Glutamatergic neuron (in vitro differentiated cells): ENCODE data around the gene LSAMP. TPM values are rescaled to one million over a fixed set of nuclear protein-coding genes. Genes with fewer than 3 reads are reported as not detected.

Source experiments
- DNase-seq: peaks from one replicate; pipeline ENCODE4 v3.0.0; 2022
- H3K27ac Mint-ChIP-seq: one replicate; pipeline ENCODE4 v1.8.0; 2020; ENCODE audit warnings: mild to moderate bottlenecking, mixed read lengths, inconsistent platforms; ENCODE audit not compliant: unreplicated experiment
- H3K27me3 Mint-ChIP-seq: one replicate; pipeline ENCODE4 v1.8.0; 2020; ENCODE audit warnings: mild to moderate bottlenecking, moderate library complexity, mixed read lengths, inconsistent platforms; ENCODE audit not compliant: unreplicated experiment
- H3K36me3 Mint-ChIP-seq: one replicate; pipeline ENCODE4 v1.8.0; 2020; ENCODE audit warnings: mild to moderate bottlenecking, mixed read lengths, inconsistent platforms; ENCODE audit not compliant: unreplicated experiment
- H3K4me1 Mint-ChIP-seq: one replicate; pipeline ENCODE4 v1.8.0; 2020; ENCODE audit warnings: mild to moderate bottlenecking, low read depth, mixed read lengths, inconsistent platforms; ENCODE audit not compliant: unreplicated experiment
- H3K4me3 Mint-ChIP-seq: one replicate; pipeline ENCODE4 v1.8.0; 2020; ENCODE audit warnings: mild to moderate bottlenecking, mixed read lengths, inconsistent platforms; ENCODE audit not compliant: unreplicated experiment
- H3K9me3 Mint-ChIP-seq: one replicate; pipeline ENCODE4 v1.8.0; 2020; ENCODE audit warnings: mild to moderate bottlenecking, moderate library complexity, mixed read lengths, inconsistent platforms; ENCODE audit not compliant: unreplicated experiment
- total RNA-seq: library from RNA; stranded (reverse); fragmentation: NEBNext Ultra II Directional; extraction: Animal tissue kit (Norgen Biotek cat#: 25700); gene quantifications from one replicate; pipeline ENCODE4 v1.2.1, GENCODE V29; 2021; ENCODE audit not compliant: unreplicated experiment
- TF ChIP-seq, protein P1 (sequence below): fragments of 200-600 bp; sonication (generic); IDR thresholded peaks from one replicate; pipeline ENCODE4 v1.5.0; 2021; ENCODE audit not compliant: partially characterized antibody, unreplicated experiment

LSAMP gene
- total RNA-seq, 1 donor from 2014 or later = 67.1 TPM

DNA sequence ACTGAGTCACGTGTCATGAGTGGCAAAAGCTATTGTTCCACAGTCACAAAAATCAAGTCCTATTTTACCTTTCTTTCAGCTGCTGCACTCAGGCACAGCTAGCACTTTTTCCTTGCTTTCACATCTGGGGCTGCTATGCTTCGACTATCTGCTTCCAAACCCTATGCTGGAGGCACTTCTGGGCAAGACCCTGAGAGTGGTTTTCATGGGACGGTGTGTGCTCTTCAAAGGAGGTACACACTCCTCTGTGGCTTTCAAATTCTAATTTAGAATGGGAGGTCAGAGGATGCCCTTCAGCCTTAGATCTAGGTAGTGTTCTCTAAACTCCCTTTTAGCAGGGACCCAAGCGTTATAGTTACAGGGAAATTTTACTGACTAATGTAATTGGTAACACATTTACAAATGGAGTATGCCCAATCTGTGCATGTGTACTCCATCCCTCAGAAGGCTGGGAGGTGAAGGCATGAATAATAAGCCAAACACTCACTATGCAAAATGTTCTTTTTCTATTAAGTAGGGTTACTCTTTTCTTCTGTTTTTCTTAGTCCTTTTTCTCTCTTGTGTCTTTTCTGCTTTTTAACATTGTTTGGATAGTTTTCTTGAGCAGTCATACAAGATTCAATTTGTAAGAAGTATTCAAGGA lies 188.3 kb downstream of the LSAMP start:
- H3K4me3 Mint-ChIP-seq = no peak overlapping the region
- no peaks in the 10 kb centered on the region for H3K27me3 Mint-ChIP-seq
- H3K4me1 Mint-ChIP-seq = peaks cover under 1% of the 10 kb centered on the region
- H3K27ac Mint-ChIP-seq = no peak overlapping the region
- no peaks in the 10 kb centered on the region for H3K9me3 Mint-ChIP-seq
- TF ChIP-seq, protein P1, sequence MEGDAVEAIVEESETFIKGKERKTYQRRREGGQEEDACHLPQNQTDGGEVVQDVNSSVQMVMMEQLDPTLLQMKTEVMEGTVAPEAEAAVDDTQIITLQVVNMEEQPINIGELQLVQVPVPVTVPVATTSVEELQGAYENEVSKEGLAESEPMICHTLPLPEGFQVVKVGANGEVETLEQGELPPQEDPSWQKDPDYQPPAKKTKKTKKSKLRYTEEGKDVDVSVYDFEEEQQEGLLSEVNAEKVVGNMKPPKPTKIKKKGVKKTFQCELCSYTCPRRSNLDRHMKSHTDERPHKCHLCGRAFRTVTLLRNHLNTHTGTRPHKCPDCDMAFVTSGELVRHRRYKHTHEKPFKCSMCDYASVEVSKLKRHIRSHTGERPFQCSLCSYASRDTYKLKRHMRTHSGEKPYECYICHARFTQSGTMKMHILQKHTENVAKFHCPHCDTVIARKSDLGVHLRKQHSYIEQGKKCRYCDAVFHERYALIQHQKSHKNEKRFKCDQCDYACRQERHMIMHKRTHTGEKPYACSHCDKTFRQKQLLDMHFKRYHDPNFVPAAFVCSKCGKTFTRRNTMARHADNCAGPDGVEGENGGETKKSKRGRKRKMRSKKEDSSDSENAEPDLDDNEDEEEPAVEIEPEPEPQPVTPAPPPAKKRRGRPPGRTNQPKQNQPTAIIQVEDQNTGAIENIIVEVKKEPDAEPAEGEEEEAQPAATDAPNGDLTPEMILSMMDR = no peak
- no peak for DNase-seq
- H3K36me3 Mint-ChIP-seq = no peaks in the 10 kb centered on the region

DNA sequence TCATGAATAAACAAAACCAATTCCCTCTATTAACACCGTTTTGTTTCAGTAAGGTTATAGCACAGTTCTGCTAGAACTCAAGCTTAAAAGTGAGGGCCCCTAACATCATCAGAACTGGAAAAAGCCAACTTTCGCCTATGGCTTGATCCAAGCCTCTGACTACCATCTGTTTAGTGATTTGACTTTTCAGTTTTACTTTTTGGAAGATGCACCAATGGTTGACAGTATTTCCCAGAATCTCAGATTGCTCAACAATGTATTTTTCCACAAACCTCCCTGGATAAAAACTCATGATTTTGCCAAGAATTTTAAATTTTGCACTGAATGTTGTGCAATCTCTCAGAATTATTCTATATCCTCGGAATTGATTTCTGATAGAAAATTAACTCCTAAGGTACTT lies 190.7 kb downstream of the LSAMP start:
- H3K27me3 Mint-ChIP-seq = no peaks in the 10 kb centered on the region
- no peak for DNase-seq
- H3K9me3 Mint-ChIP-seq = no peaks in the 10 kb centered on the region
- peaks cover 3% of the 10 kb centered on the region for H3K4me1 Mint-ChIP-seq
- H3K36me3 Mint-ChIP-seq = no peaks in the 10 kb centered on the region
- no peak overlapping the region for H3K27ac Mint-ChIP-seq
- TF ChIP-seq, protein P1 = no peak
- H3K4me3 Mint-ChIP-seq = no peak overlapping the region

DNA sequence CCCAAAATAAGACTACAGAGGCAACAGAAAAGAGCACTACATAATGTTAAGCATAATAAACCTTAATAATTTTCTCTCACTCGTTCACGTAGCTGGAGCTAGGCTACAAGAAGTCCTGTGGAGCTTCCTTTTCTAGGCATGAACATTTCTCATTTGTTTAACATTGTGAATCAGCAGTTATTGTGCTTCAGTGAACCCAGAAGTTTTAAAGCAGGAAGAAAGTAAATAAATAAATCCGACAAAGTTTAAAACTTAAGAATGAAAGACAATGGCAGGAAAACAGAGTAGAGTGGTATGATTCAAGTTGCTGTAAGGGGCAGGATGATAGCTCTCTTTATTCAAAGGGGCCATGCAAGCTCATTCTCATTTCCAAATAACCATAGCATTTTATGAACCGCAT lies 191.8 kb downstream of the LSAMP start:
- no peaks in the 10 kb centered on the region for H3K9me3 Mint-ChIP-seq
- H3K36me3 Mint-ChIP-seq = no peaks in the 10 kb centered on the region
- DNase-seq = no peak
- H3K27me3 Mint-ChIP-seq = no peaks in the 10 kb centered on the region
- H3K4me1 Mint-ChIP-seq = peaks cover 3% of the 10 kb centered on the region
- H3K27ac Mint-ChIP-seq = no peak overlapping the region
- TF ChIP-seq, protein P1 = no peak
- no peak overlapping the region for H3K4me3 Mint-ChIP-seq

DNA sequence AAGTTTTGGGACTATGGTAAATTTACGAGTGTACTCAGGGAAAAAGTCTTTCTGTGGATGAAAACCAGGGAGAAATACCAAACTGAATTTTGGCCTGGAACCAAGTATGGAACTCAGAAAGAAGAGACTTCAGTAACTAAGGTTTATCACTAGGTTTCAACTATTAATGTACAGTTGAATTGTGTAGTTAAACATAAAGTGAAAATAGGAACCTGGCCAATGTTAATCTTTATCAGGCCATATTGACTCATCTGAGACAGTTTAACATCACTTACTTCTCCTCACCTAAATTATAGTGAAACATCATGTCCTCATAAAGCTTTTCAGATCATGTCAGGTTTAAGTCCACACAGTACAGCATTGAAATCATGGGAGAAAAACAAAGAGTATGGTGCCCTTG lies 197.7 kb downstream of the LSAMP start:
- peaks cover 1% of the 10 kb centered on the region for H3K9me3 Mint-ChIP-seq
- H3K27me3 Mint-ChIP-seq = peaks cover 2% of the 10 kb centered on the region
- no peaks in the 10 kb centered on the region for H3K36me3 Mint-ChIP-seq
- TF ChIP-seq, protein P1 = no peak
- no peak for DNase-seq
- H3K4me3 Mint-ChIP-seq = no peak overlapping the region
- H3K4me1 Mint-ChIP-seq = peaks cover 3% of the 10 kb centered on the region
- H3K27ac Mint-ChIP-seq = no peak overlapping the region

DNA sequence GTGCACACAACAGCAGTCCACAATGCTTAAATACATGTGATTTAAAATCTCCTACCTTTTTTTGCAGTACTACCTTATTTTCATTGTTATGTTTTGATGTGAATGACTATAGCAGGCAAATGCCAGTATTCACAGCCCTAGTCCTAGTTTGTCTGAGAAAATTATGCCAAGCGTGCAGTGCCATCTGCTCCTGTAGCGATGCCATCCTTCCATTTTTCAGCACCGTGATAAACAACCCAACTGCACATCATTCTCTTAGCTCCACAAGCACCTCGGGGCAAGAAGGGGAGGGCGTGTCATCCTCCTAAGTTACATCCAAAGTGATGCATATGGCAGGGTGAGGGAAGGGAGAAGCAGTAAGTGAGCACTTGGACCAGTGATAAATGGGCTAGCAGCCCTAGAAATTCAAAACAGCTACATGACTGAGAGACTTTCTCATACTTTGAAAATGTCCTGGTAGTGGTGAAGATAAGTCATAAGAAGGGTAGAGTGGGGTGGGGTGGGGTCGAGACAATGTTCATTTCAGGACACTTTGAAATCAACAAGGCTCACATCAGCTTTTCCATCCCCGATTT lies 198.8 kb downstream of the LSAMP start:
- H3K4me1 Mint-ChIP-seq = no peaks in the 10 kb centered on the region
- DNase-seq = no peak
- TF ChIP-seq, protein P1 = no peak
- H3K9me3 Mint-ChIP-seq = peaks cover 1% of the 10 kb centered on the region
- H3K36me3 Mint-ChIP-seq = no peaks in the 10 kb centered on the region
- H3K27me3 Mint-ChIP-seq = peaks cover 2% of the 10 kb centered on the region
- no peak overlapping the region for H3K4me3 Mint-ChIP-seq
- no peak overlapping the region for H3K27ac Mint-ChIP-seq
